ENCODE data around the gene SLC39A1.
"Not testable (repeated sequence)": the region's sequence is repeated elsewhere in the genome, so short reads cannot be mapped to it uniquely, and the experiment has no call there.

SLC39A1 gene

DNA sequence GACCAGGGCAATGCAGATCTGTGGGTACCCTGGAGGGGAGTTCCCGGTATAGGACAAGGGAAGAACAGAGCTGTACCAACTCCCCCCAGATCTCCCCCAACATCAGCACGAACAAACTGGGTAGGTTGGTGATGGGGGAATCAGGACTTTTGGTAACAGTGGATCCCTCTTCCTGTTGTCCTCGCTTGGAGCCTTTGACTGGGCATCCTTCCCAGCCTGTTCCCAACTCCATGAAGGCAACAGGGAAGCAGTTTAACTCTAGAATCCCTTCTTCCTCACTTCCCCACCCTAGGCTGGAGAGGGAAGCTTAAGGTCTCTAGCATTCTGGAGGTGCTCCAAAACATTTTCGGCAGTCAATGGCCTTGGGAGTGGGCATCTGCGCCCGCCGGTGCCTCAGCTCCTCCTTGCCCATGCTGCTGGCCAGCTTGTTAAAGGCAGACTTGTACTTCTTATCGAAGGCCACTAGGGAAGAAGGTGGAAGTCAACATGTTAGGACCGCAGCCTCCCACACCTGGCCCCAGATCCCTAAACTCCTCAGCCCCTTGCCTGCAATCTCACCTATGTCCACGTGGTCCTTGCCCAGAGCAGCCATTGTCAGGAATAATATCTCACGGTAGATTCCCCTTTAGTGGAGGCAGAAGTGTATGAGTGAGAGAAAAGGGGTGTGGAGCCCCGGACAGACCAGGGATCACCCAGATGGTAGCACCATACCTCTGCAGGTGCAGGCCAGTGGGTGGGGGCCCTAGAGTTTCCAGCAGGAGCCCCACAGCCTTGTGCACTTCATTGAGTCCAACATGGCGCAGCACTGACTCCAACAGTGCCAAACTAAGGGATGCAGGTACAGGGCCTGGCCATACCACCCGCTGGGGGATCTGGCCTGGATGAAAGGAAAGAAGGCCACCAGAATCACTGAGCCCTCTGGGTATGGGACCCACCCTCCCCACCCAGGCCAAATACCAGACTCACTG is 33.1 kb downstream of the SLC39A1 start:
- DNase-seq, result no peak

DNA sequence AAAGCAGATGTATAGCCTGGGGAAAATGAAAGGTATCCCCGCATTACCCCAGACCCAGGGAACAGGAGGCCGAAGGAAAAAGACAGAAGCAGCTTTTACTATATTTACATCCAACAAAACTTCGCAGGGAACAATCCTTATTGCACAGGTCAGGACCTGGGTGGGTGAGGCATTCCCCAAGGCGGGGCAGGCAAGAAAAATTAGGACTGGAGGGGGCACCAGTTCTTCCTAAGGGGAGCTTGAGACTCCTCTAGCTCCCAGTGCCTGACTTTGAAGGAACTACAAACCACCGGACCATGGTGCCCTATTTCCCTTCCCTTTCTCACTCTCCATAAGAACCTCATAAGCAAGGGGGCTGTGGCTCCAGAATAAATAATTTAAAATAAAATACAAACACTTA is 33.9 kb downstream of the SLC39A1 start:
- no peak for DNase-seq

DNA sequence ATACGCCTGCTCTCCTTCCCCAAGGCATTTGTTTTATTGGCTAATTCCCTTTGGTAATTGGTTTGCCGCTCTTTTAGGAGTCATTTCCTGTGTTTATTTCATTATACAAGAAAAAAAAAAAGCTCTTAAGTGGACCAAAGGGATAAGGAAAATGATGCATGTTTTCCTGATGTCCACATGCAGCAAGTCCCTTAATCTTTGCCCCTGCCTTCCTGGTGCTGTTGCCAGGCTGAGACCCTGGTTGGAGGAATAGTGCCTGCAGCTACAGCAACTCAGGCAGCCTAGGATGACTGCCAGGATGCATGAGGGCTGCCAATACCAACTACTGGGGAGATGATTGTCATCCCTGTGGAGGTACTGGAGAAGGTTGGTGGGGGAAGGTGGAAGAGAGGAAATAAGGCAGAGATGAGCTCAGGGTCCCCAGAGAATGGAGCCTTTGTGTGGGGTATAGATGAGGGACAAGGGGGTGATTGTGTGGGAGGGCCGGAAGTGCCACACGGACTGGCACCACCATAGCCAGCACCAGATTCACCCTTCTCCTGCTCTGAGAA is 34.5 kb downstream of the SLC39A1 start:
- no peak for DNase-seq

DNA sequence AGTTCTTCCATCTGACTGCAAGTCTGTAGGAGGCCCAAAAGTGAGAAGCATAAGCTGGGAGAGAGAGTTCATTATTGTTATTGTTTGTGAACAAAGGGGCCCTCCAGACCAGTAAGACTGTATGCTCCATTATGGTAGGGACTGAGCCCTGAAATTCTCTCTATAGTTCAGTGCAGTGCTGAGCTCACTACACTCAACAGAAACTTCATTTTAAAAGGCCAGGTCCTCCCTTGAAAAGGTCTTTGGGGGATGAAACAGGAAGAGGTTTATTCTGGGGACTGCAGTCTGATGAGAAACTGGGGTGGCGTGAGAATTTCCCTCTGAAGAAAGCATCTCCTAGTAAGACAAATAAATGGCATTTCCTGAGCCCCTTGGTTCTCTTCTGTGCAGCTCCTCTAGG is 35.1 kb downstream of the SLC39A1 start:
- DNase-seq, result no peak

DNA sequence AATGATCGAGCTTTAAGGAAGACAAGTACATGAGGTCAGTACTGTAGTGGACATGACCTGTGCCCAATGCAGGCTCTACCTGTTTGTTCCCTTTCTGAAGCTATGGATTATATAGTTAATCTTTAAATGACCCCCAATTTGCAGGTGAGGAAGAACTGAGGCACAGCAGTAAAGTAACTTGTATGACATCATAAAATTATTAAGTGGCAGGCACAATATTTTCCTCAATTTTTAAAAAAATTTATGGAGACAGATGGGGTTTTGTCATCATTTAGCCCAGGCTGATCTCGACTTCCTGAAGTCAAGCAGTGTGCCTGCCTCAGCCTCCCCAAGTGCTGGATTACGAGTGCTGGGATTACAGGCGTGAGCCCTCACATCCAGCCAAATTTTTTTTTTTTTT is 36.9 kb downstream of the SLC39A1 start:
- DNase-seq, result no peak

DNA sequence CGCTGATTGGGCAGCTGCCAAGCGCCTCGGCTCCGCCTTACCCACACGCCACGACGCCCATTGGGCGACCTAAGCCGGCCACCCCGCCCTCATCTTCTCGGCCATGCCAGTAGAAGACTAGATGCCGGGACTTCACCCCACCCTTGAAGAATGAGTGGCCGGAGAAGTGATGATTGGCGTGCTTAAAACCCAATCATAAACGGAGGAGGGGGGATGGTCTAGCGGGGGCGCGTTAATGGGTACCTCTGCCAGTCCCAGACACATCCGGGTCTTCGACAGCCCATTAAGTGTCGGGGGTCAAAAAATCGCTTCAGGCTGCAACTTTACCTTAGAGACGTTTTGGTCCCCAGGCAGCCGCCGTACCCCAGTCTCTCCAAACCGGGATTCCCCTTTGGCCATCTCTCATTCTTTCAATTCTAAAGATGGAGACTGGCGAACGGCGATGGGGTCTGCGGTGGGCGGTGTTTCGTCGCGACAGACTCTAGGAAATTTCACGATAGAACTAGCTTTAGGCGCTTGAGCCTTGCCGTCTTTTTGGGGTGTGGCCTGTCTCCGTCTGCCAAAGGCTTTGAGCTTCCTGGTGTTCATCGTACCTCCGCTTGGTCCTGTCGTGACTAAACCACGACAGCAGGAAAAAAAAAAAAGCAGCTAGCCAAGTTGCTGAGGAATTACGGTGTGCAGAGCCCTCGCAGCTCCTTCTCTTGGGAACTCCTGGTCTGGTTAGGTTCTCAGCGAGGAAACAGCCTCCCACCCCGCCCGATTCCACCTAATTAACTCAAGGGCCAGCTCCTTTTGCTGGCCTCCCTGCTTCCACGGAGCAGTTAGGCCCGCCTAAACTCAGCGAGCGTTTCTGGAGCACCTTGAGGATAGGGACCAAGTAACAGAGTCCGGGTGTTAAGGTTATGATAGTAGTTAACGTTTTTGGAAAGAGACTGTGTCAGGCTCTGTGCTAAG is 40.1 kb downstream of the SLC39A1 start, which contains the start of gene GATAD2B:
GATAD2B (minus strand) TSS at position 1 of the 954 bp plus-strand sequence. CDS start 94,625 bp downstream, outside the sequence.
- DNase-seq, result peak; percentile 100

DNA sequence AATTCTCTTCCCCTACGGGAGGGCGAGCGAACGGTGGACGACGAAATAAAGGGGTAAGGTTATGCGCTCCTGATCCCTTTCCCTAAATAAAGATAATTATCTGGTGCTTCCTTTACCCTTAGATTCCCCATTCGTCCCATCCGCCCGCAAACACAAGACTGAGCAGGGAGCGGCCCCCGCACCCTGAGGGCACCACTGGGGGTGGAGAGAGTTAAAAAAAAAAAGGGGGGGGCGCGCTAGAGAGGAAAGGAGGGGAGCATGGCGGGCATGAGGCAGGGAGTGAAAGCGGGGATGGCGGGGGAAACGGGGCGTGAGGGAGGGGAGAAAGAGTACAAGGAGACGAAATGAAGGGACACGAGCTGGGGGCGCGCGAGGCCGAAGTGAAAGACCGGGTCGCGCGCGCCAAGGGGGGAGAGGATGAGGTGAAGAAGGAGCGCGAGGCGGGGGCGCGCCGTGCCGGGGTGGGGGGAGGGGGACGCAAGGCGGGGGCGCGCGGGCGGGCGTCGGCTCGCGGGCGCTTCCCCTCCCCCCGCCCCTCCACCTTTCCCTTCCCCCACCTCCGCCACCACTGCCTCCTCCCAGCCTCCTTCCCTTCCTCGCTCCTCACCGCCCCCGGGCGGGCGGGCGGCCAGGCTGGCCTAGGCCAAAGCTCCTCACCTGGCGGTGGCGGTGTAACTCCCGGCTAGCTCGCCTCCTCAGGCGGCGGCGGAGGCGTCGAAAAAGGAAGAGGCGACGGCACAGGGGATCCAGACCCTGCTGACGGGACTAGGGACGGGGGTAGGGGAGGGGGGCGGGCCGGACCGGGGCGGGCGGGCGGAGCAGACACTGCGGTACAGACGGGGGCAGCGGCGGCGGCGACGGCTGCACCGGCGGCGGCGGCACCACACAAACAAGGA is 41.0 kb downstream of the SLC39A1 start:
- peak; percentile 23 for DNase-seq

DNA sequence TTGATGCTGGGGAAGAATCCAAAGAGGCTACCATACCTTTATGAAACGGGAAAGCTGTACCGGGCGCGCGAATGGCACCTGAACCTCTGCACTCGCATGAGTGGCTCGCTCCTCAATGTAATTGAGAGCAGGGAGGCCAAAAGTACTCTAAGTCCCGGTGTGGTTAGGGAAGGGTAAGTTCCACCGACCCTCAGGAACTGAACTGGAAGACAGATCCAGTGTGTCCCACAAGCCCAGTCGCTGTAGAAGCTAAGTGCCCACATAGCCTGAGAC is 41.6 kb downstream of the SLC39A1 start:
- no peak for DNase-seq

DNA sequence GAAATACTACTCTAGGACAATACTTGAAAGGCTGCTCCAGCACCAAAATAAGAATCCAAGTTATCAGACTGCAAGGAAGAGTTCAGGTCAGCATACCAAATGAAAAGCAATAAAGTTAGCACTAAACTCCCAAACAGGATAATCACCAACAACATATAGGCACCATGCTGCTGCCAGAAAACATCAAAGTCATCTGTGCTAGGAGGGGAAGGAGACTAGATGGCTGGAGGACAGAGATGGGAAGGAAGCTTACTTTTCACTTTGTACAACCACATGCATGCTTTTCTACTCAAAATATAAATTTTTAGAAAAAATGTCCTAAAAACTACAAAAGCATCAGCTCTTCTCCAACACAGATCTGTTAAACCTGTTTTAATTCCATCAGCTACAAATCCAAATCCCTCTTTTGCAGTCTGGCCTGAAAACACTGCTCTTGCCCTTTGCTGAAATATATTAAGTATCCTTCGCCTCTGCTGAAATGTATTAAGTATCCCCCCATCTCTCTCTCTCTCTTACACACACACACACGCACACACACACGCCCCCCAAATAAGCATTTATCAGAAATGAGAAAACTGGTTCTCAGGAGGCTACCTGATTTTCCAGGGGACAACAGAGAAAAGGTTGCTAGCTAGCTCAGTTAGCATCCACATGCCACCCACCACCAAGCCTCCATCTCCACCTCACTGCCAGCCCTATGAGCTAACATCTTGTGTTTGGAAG is 42.1 kb downstream of the SLC39A1 start:
- DNase-seq, result no peak

DNA sequence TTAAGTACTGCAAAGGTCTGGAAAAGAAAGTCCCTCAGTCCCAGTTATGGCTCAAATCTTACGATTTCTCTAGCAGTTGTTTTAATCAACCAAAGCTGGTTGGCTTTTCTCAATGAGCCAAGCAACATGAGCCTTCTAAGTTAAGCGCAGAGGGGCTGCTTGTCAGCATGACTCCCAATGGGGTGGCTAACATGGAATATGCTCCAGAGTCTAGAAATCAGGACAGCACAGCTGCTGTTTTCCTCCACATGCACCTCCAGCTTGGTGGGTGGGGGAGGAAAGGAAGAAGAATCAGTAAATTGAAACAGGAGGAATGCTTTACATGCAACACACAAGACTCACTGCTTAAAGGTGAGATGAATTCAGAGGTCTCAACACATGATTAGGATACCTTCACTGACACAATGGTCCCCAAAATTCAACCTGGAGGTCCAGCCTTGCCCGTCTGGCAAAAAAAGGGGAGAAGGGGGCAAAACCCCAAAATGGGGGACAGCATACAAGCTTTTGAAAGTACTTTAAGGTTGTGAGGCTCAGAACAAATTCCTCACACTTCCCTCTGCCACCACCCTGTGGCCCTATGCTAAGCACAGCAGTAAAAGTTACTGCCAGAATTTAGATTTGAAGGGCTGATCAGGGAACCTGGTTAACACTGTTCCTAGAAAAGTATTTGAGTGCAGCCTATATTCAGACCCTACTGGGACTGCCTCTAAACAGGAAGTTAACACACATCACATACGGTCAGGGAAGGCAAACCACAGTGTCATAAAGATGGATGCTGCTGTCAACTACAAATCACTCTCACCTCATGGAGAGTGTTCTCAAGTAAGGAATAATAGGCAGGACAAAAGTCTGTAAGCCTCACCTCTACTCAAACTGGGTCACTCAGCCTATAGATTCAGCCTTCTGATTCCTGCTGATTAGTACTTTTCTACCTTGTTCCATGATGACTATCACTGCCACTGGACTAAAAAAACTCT is 43.2 kb downstream of the SLC39A1 start:
- no peak for DNase-seq

DNA sequence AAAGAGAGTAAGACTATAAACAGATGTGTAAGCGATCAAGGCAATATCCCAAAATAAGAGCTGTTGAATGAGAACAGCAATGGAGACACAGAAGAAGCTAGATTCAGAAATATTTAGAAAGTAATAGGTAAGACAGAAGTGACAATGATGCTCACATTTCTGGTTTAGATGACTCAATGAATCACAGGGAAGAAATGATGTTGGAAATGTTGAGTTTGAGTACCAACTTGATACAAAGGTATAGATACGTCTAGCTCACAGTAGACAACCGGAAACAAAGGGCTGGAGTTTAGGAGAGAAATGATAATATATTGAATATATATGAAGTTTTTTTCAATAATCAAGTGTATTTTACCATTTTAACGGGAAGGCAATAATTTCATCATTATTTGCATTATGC is 47.0 kb downstream of the SLC39A1 start:
- no peak for DNase-seq

DNA sequence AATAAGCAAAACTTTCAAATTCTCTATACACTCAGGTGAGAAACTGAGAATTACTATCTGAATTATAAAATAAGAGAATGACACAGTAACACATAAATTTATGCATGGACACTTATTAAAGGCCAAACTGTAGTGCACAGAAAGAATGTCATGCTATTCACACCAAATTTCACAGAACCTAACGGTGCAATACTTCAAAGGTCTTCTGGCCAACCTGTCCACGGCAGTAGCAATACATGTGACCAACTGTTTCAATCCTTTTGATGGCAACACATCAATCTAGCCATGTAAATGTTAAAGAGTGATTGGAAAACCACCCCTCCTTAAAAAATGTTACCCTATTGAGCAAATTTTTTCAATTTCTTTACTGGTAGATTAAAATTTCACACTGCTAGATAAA is 51.0 kb downstream of the SLC39A1 start:
- DNase-seq, result no peak

DNA sequence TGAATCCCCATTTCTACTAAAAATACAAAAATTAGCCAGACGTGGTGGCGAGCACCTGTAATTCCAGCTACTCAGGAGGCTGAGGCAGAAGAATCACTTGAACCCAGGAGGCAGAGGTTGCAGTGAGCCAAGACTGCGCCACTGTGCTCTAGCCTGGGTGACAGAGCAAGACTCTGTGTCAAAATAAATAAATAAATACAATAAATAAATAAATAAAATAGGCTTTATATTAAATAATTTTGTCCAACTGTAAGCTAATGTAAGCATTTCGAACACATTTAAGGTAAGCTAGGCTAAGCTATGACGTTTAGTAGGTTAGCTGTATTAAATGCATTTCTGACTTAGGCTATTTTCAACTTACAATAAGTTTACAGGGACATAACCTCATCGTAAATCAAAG is 52.8 kb downstream of the SLC39A1 start:
- DNase-seq, result not testable (repeated sequence)
